Prostate gland (tissue), 2 donors: ENCODE measurements around the gene HBA1. TPM values are rescaled to one million over a fixed set of nuclear protein-coding genes. Genes with fewer than 3 reads are reported as not detected.

Source experiments
- DNase-seq: peaks from one replicate; pipeline ENCODE4 v3.0.0-alpha.2; 2019; ENCODE audit warnings: low spot score
- H3K27ac ChIP-seq, 2 donors: fragments of 200-600 bp; sonication (generic); 2 replicates each; pipeline ENCODE4 v1.5.1; 2017 to 2019
- H3K27me3 ChIP-seq: fragments of 200-600 bp; sonication (generic); replicated peaks from 2 replicates; pipeline ENCODE4 v1.5.1; 2019; ENCODE audit not compliant: insufficient read depth
- H3K36me3 ChIP-seq, 2 donors: fragments of 200-600 bp; sonication (generic); 1 replicate in 1 of 2; 2 replicates in 1 of 2; pipeline versions ENCODE4 v1.5.1 to v1.8.1; 2017 to 2019
- H3K4me1 ChIP-seq: fragments of 200-600 bp; sonication (generic); replicated peaks from 2 replicates; pipeline ENCODE4 v1.5.1; 2019
- H3K4me3 ChIP-seq, 2 donors: fragments of 200-600 bp; sonication (generic); 2 replicates each; pipeline ENCODE4 v1.5.1; 2017 to 2019
- H3K9me3 ChIP-seq: fragments of 200-600 bp; sonication (generic); 2 replicates; pipeline ENCODE4 v1.5.1; 2017
- POLR2A ChIP-seq: fragments of 450-650 bp; IDR thresholded peaks from one replicate; pipeline ENCODE4 v1.6.1; 2016; ENCODE audit warnings: antibody characterized with exemption, mild to moderate bottlenecking
- POLR2AphosphoS5 ChIP-seq: sonication (generic); formaldehyde crosslinking; IDR thresholded peaks from one replicate; pipeline ENCODE4 v1.6.1; 2017; ENCODE audit warnings: antibody characterized with exemption
- WGBS: methylation state at CpG from one replicate; pipeline ENCODE4 v1.1.5; 2018; 5-methylcytosine and 5-hydroxymethylcytosine counted together
- intact Hi-C: fragments of 100-400 bp; cut with DNase I; formaldehyde crosslinking; loops from one replicate; pipeline ENCODE4 v1.14.2; 2022
- total RNA-seq, 2 donors: library from RNA; depleted of rRNA; stranded (reverse); fragments of >200 nt; gene quantifications; one replicate each; pipeline ENCODE4 v1.1.0, GENCODE V29; 2016
- TF ChIP-seq, protein P1 (sequence below), 4 experiments: fragments of 200-600 bp in 2 of 4; fragments of 450-650 bp in 2 of 4; sonication (generic) in 2 of 4; IDR thresholded peaks; 1 replicate in 3 of 4; 2 replicates in 1 of 4; pipeline ENCODE4 v1.5.1; 2016 to 2019; ENCODE audit warnings: antibody characterized with exemption in 4 of 4, mild to moderate bottlenecking in 2 of 4, moderate library complexity in 2 of 4

Gene HBA1
- total RNA-seq, 2 donors from 2014 or later = 43.4 TPM; not detected in 1

DNA sequence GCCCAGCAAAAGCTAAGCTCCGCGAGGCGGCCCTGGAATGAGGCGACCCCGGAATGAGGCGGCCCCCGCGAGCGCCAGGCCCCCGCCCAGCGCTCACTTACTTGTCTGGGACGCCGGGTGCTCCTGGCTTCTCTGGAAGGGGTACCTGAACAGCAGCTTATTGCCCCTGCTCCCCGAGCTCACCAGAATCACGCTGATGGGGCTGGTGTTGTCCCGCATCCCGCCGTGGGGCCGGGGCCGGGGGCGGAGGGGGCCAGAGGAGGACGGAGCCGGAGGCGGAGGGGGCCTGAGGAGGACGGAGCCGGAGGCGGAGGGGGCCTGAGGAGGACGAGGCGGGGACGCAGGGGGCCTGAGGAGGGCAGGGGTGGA, 38.4 kb upstream of the HBA1 start:
- Histone ChIP-seq H3K27ac (peak overlapping the region; percentile 57 to 80), H3K9me3 (no peaks in the 10 kb centered on the region), H3K4me1 (no peaks in the 10 kb centered on the region), H3K36me3 (no peaks in the 10 kb centered on the region), H3K4me3 (peak overlapping the region; percentile 60 to 79), H3K27me3 (no peaks in the 10 kb centered on the region)
- DNase-seq = no peak
- TF ChIP-seq POLR2AphosphoS5 = no peak
- TF ChIP-seq, protein P1, sequence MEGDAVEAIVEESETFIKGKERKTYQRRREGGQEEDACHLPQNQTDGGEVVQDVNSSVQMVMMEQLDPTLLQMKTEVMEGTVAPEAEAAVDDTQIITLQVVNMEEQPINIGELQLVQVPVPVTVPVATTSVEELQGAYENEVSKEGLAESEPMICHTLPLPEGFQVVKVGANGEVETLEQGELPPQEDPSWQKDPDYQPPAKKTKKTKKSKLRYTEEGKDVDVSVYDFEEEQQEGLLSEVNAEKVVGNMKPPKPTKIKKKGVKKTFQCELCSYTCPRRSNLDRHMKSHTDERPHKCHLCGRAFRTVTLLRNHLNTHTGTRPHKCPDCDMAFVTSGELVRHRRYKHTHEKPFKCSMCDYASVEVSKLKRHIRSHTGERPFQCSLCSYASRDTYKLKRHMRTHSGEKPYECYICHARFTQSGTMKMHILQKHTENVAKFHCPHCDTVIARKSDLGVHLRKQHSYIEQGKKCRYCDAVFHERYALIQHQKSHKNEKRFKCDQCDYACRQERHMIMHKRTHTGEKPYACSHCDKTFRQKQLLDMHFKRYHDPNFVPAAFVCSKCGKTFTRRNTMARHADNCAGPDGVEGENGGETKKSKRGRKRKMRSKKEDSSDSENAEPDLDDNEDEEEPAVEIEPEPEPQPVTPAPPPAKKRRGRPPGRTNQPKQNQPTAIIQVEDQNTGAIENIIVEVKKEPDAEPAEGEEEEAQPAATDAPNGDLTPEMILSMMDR (IDR thresholded peaks at IDR 0.05) = no peak
- TF ChIP-seq POLR2A = no peak
- under 1% methylated on average over 17 of the region's 30 CpGs for WGBS
- intact Hi-C loops = no loop called here

DNA sequence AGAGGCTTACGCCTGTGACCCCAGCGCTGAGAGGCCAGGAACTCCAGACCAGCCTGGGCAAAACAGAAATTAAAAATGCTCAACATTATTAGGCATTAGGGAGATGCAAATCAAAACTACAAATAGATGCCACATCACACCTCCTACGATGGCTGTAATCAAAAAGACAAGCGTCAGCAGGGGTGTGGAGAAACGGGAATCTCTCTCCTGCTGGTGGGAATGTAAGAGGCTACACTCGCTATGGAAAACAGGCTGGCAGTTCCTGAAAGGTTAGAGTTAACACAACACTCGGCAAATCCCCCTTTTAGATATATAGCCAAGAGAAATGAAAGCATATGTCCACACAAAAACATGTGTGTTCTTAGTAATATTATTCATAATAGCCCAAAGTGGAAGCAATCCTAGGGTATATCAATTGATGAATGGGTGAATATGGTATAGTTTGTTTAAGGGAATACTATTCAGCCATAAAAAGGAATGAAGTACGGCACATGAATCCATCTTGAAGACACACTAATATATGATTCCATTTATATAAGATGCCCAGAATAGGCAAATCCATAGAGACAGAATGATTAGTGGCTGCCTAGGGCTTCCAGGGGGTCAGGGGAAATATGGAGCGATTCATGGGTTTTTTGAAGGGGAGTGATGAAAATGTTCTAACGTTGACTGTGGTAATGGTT, 36.2 kb upstream of the HBA1 start:
- WGBS = 63% methylated on average over 10 of the region's 10 CpGs
- no peak overlapping the region for H3K4me3 ChIP-seq
- H3K27ac ChIP-seq = no peak overlapping the region
- TF ChIP-seq POLR2AphosphoS5 (no peak), POLR2A (no peak)
- TF ChIP-seq, protein P1 (IDR thresholded peaks at IDR 0.05) = no peak
- intact Hi-C loops = no loop called here
- H3K4me1 ChIP-seq = no peaks in the 10 kb centered on the region
- no peak for DNase-seq
- H3K36me3 ChIP-seq = no peaks in the 10 kb centered on the region
- H3K27me3 ChIP-seq = no peaks in the 10 kb centered on the region
- H3K9me3 ChIP-seq = no peaks in the 10 kb centered on the region

DNA sequence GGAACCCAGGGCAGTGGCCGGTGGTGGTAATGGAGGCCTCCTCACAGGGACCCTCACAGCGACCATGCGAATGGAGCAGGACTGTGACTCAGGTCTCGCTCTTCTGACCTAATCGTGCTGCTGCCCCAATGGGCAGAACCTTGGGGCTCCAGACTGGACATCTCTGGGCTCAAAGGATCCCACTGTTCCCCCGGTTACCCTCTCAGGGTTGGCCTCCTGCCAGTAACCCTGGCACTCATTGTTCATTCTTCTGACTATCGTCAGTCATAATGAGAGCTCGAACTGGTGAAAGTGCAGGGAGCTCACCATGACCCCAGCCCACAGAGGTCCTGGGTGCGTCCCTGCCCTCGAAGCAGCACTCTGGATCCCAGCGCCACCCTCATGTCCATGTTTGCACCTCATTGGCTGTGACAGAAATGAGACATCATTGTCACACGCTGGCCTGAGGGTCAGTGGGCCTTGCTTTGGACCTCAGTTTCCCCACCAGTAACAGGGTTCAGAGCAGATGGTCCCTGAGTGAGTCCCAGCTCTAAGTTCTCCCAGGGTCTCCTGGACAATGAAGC, 34.0 kb upstream of the HBA1 start:
- H3K9me3 ChIP-seq = no peaks in the 10 kb centered on the region
- TF ChIP-seq, protein P1 (IDR thresholded peaks at IDR 0.05) = no peak
- H3K4me1 ChIP-seq = no peaks in the 10 kb centered on the region
- H3K36me3 ChIP-seq = no peaks in the 10 kb centered on the region
- H3K4me3 ChIP-seq = no peak overlapping the region
- DNase-seq = no peak
- 82% methylated on average over 12 of the region's 12 CpGs for WGBS
- intact Hi-C loops = no loop called here
- no peak overlapping the region for H3K27ac ChIP-seq
- H3K27me3 ChIP-seq = no peaks in the 10 kb centered on the region

DNA sequence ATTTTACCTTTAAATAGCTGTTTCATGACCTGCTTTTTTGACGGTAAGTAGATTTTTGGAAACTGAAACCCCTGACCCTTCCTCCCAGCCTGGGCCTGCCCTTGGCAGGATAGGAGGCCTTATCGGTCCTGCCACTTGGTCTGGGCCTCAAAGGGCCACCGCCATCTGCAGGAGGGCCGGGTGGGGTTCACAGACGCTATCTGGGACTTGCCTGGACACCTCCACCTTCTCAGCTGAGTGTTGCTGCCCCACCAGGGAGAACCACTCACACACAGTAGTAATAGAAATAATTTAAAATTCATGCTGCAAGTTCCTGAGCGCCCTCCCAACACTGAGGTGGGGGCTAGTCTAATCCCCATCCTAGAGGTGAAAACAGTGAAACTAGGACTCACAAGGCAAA, 33.4 kb upstream of the HBA1 start:
- no peak overlapping the region for H3K4me3 ChIP-seq
- H3K4me1 ChIP-seq = no peaks in the 10 kb centered on the region
- no peaks in the 10 kb centered on the region for H3K9me3 ChIP-seq
- WGBS = 75% methylated on average over 5 of the region's 6 CpGs
- intact Hi-C loops = no loop called here
- H3K36me3 ChIP-seq = no peaks in the 10 kb centered on the region
- no peak for DNase-seq
- H3K27ac ChIP-seq = no peak overlapping the region
- no peaks in the 10 kb centered on the region for H3K27me3 ChIP-seq
- TF ChIP-seq POLR2AphosphoS5 = no peak
- TF ChIP-seq, protein P1 (IDR thresholded peaks at IDR 0.05) = no peak
- no peak for TF ChIP-seq POLR2A

DNA sequence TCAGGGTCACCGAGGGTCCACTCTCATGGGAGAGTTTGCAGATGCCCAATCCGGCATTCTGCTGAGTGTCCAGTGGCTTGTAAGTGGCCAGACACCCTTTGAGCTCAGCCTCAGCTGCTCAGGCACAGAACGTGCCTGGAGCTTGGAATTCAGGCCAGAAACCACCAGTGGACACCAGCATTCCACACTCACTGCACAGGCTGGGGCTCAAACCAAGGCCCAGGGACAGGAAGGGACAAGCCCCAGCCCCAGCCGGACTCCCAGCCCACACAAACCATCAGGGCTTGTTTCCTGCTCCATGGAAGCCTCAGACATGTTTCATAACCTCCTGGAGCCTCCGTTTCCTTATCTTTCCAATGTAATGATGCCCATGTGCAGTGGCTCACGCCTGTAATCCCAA, 33.0 kb upstream of the HBA1 start:
- TF ChIP-seq, protein P1 (IDR thresholded peaks at IDR 0.05) = no peak
- no peak for TF ChIP-seq POLR2AphosphoS5
- no peak for TF ChIP-seq POLR2A
- H3K4me3 ChIP-seq = no peak overlapping the region
- WGBS = 59% methylated on average over 6 of the region's 6 CpGs
- no peaks in the 10 kb centered on the region for H3K27me3 ChIP-seq
- no peaks in the 10 kb centered on the region for H3K4me1 ChIP-seq
- DNase-seq = no peak
- no peaks in the 10 kb centered on the region for H3K9me3 ChIP-seq
- no peak overlapping the region for H3K27ac ChIP-seq
- no peaks in the 10 kb centered on the region for H3K36me3 ChIP-seq
- intact Hi-C loops = no loop called here
